C4-2B (cell line): ENCODE data around the gene ATP2C1.

Source experiments
- CTCF ChIP-seq: fragments of 450-650 bp; conservative IDR thresholded peaks from 2 replicates; pipeline ENCODE4 v1.5.1; 2017; ENCODE audit warnings: mild to moderate bottlenecking
- ZFX ChIP-seq: fragments of 450-650 bp; IDR thresholded peaks from 2 replicates; pipeline ENCODE4 v1.6.1; 2017

- TF ChIP-seq CTCF (no peak), ZFX (no peak)
Measured at GRCh38 chr3:131048030-131048429, 154.1 kb downstream of the ATP2C1 start.
